ENCODE measurements around the gene ATF1. TPM values are rescaled to one million over a fixed set of nuclear protein-coding genes. Genes with fewer than 3 reads are reported as not detected.

The ATF1 gene
- total RNA-seq, 4 donors from 2014 or later, result 16.6 to 29.1 (median 21.1) TPM

DNA sequence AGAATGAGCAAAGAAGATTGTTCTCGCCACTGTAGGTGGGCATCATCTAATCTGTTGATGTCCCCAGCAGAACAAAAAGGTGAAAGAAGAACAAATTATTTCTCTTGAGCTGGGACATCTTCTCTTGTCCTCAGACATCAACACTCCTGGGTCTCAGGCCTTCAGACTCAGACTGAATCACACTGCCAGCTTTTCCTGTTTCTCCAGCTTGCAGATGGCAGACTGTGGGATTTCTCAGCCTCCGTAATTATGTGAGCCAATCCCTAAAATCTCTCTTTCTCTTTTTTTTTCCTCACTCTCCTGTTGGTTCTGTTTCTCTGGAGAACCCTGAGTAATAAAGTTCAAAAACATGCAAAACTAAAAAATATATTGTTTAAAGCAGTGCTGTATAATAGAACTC is 75.1 kb downstream of the ATF1 start:
- 89% methylated on average over 2 of the region's 2 CpGs for WGBS
- intact Hi-C loops (cut with DNase I), result no loop called here

DNA sequence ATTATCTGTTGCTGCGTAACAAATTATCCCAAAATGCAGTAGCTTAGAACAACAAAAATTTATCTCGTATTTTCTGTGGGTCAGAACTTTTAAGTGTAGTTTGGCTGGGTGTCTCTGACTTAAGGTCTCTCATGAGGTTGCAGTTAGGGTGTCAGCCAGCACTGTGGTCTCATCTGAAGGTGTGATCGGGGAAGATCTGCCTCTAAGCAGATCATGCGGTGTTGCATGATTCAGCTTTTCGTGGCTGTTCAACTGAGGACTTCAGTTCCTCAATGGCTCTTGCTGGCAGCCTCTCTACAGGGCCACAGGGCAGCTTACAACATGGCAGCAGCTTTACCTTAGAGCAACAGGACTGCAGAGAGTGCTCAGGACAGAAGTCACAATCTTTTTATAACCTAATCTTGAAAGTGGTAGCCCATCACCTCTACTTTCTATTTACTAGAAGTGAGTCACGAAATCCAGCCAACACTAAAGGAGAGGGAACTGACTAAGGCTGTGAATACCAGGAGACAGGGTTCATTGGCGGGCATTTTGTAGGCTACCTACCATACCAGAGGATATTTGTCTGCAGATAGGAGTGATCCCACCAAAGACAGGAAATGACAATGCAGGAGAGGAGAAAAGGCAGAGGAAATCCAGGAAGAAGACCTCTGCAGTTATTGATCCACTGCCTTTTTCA is 77.0 kb downstream of the ATF1 start:
- H3K27ac ChIP-seq (replicated peaks in 1 of 4), result no peak overlapping the region
- H3K9me3 ChIP-seq, result peaks cover 0 to 9% (median 7%) of the 10 kb centered on the region in 4 donors
- no peak for DNase-seq (ENCODE audit: extremely low spot score)
- no peak for TF ChIP-seq CTCF (IDR thresholded peaks at IDR 0.05)
- no peak for TF ChIP-seq POLR2AphosphoS5 (IDR thresholded peaks at IDR 0.05)
- no peak for TF ChIP-seq EP300 (IDR thresholded peaks at IDR 0.05)
- TF ChIP-seq POLR2A (IDR thresholded peaks at IDR 0.05; ENCODE audit: low read depth), result no peak
- intact Hi-C loops (cut with DNase I), result no loop called here
- no peaks in the 10 kb centered on the region for H3K36me3 ChIP-seq
- peaks cover 0 to 8% (median 0%) of the 10 kb centered on the region in 4 donors for H3K27me3 ChIP-seq
- peaks cover 0 to 4% (median 0%) of the 10 kb centered on the region in 4 donors for H3K4me1 ChIP-seq
- WGBS, result 89% methylated on average over 7 of the region's 7 CpGs
- H3K4me3 ChIP-seq, result no peak overlapping the region

More for the DNA sequence above, 75.1 kb downstream of the ATF1 start:
- no peaks in the 10 kb centered on the region for H3K36me3 ChIP-seq
- H3K9me3 ChIP-seq, result peaks cover 0 to 9% (median 7%) of the 10 kb centered on the region in 4 donors
- H3K4me3 ChIP-seq, result no peak overlapping the region
- peaks cover 0 to 8% (median 0%) of the 10 kb centered on the region in 4 donors for H3K27me3 ChIP-seq
- no peak overlapping the region for H3K27ac ChIP-seq (replicated peaks in 1 of 4)
- TF ChIP-seq EP300 (IDR thresholded peaks at IDR 0.05) (no peak), CTCF (IDR thresholded peaks at IDR 0.05) (no peak), POLR2AphosphoS5 (IDR thresholded peaks at IDR 0.05) (no peak), POLR2A (IDR thresholded peaks at IDR 0.05; ENCODE audit: low read depth) (no peak)
- DNase-seq (ENCODE audit: extremely low spot score), result no peak
- H3K4me1 ChIP-seq, result peaks cover 0 to 4% (median 0%) of the 10 kb centered on the region in 4 donors

DNA sequence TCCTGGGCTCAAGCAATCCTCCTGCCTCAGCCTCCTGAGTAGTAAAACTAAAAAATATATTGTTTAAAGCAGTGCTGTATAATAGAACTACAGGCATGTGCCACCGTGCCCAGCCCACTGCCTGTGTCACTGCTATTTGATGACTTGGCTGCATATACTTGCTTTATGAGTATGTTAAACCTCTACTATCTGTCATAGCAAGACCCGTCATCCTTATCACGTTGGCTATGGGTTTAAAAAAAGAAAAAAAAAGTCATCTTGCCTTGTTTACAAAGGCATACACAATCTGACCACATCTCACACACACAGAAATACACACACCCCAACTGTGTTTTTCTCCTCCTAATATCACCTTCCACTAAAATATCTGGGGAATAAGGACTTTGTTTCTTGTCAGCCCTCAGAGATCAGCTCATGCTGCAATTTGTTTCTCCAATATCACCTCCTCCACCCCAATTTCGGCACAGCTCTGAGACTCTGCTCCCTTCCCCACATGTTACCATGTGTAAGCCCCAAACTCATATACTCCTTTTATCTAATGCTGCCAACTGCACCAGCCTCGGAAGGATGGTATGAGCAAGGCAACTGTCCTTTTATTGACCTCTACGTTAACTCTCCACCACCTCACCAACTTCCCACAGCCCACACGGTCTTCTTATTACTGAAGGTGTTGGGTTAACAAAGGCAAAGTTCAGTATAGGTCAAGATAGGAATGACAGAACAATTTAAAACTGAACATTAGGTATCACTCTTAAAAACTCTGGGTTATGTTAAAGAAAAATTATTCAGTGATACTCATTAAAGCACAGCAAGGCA is 78.0 kb downstream of the ATF1 start:
- TF ChIP-seq CTCF (IDR thresholded peaks at IDR 0.05) (no peak), POLR2A (IDR thresholded peaks at IDR 0.05; ENCODE audit: low read depth) (no peak), POLR2AphosphoS5 (IDR thresholded peaks at IDR 0.05) (no peak), EP300 (IDR thresholded peaks at IDR 0.05) (no peak)
- Histone ChIP-seq H3K4me1 (peaks cover 0 to 4% (median 0%) of the 10 kb centered on the region in 4 donors), H3K4me3 (no peak overlapping the region), H3K9me3 (peaks cover 0 to 9% (median 7%) of the 10 kb centered on the region in 4 donors), H3K27me3 (peaks cover 0 to 8% (median 0%) of the 10 kb centered on the region in 4 donors), H3K36me3 (no peaks in the 10 kb centered on the region), H3K27ac (replicated peaks in 1 of 4) (no peak overlapping the region)
- 57% methylated on average over 7 of the region's 7 CpGs for WGBS
- no peak for DNase-seq (ENCODE audit: extremely low spot score)
- intact Hi-C loops (cut with DNase I), result no loop called here

DNA sequence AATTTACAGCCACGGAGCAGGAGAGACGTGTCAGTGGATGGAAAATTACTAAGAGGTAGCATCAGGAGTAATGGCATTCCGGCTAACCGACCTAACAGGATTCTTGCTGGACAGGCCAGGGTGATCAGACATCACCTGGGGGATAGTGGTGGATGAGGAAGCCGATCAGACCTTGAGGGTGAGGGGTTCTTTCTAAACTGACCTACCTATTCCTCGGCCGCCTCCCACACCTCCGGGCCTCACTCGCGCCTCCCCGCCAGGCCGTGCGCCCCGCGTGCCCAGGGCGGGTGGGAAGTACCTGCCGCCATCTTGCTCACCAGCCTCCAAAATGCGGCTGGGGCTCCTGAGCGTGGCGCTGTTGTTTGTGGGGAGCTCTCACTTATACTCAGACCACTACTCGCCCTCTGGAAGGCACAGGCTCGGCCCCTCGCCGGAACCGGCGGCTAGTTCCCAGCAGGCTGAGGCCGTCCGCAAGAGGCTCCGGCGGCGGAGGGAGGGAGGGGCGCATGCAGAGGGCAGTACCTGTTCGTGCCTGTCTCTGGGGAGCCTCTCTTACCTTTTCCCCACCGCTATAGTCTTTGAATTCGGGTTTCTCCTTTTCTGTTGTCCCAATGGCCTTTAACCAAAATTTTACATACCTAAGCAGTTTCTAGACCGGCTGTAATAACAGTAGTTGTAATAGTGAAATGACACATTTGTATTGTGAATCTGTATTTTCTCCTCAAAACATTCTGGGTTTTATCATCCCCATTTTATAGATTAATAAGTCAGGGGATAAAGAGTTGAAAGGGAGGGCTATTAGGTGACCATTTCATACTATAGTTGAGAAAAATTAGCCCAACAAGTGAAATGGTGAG is 79.0 kb downstream of the ATF1 start, which contains the start of gene TMPRSS12:
Gene TMPRSS12, plus strand, starts transcription at position 290 of the 857 bp plus-strand sequence. Its CDS starts 39 bp downstream, at position 329.
- no peak for TF ChIP-seq CTCF (IDR thresholded peaks at IDR 0.05)
- TF ChIP-seq EP300 (IDR thresholded peaks at IDR 0.05), result no peak
- TF ChIP-seq POLR2A (IDR thresholded peaks at IDR 0.05; ENCODE audit: low read depth), result no peak
- TF ChIP-seq POLR2AphosphoS5 (IDR thresholded peaks at IDR 0.05), result no peak
- H3K36me3 ChIP-seq, result no peaks in the 10 kb centered on the region
- no peak within 1 kb of the TSS for H3K27ac ChIP-seq (replicated peaks in 1 of 4)
- H3K9me3 ChIP-seq, result peaks cover 0 to 9% (median 7%) of the 10 kb centered on the region in 4 donors
- H3K4me1 ChIP-seq, result peaks cover 0 to 4% (median 0%) of the 10 kb centered on the region in 4 donors
- DNase-seq (ENCODE audit: extremely low spot score), result no peak
- intact Hi-C loops (cut with DNase I), result no loop called here
- 34% methylated on average over 36 of the region's 36 CpGs for WGBS
- peaks cover 0 to 8% (median 0%) of the 10 kb centered on the region in 4 donors for H3K27me3 ChIP-seq
- peak within 1 kb of the TSS; percentile 29 to 42 (median 31) for H3K4me3 ChIP-seq
